ENCODE measurements around the gene AJAP1. TPM values are rescaled to one million over a fixed set of nuclear protein-coding genes. Genes with fewer than 3 reads are reported as not detected.

Gene AJAP1
- total and polyA plus RNA-seq, 10 of the 15 experiments (the other 5 are each of a cell fraction or from before 2014, with no cell fraction given) = not detected

DNA sequence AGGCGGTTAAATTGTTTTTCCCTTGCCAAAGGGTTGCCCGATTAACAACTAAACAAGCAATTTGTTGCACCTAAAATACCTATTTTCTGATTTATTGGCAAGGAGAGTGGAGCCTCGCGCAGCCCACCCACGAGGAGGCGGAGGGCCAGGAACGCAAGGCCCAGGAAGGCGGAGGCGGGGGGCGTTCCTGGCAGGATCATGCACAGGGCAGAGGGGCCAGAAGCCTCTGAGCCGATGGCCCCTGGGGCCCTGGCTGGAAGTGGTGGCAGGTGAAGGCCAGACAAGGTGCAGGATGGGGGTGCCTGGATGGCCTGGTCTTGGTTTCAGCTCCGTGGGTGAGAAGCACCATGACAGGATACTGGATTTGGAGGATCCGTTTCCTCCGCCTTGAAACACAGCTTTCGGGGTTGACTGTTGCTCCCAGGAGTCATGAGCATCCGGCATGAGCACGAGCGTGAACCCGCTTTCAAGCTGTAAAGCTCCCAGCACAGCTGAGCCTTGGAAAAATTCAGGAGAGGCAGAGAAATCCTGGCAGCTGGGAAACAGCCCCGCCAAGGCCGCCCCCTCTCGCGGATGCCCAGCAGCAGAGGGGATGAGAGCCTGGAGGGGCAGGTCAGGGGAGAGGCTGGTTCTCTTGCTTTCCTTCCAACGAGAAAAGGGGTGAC, 35.0 kb downstream of the AJAP1 start:
- ChIA-PET POLR2A (no interaction called here), RAD21 (ENCODE audit: unreplicated experiment) (no interaction called here), CTCF (interaction anchor here (0.6 kb wide), 1 partner anchor 185 kb away, joined by 3 read pairs; no protein-coding TSS in a partner anchor), SMC1A (ENCODE audit: uncharacterized antibody, unreplicated experiment) (no interaction called here)
- H3K4me3 ChIP-seq = no peak overlapping the region
- no peaks in the 10 kb centered on the region for H3K36me3 ChIP-seq (ENCODE audit: control insufficient read depth in 2 of 2, insufficient read depth in 2 of 2, low read length in 1 of 2)
- intact Hi-C loops (cut with micrococcal nuclease; ENCODE audit: unreplicated experiment) (no loop called here), in situ Hi-C loops (cut with MboI) (no loop called here)
- no peaks in the 10 kb centered on the region for H3K79me2 ChIP-seq (ENCODE audit: control insufficient read depth, insufficient read depth, low read length)
- H2AFZ ChIP-seq (ENCODE audit: control insufficient read depth, low read depth, low read length) = no peak overlapping the region
- DNase-seq (ENCODE audit: low read depth, low spot score) (no peak), ATAC-seq (no peak), FAIRE-seq (no peak)
- H3K4me1 ChIP-seq (ENCODE audit: control insufficient read depth, insufficient read depth, low read length) = no peaks in the 10 kb centered on the region
- H3K9ac ChIP-seq (ENCODE audit: control insufficient read depth, insufficient read depth, low read length) = no peak overlapping the region
- no peak overlapping the region for H3K4me2 ChIP-seq (ENCODE audit: control insufficient read depth, insufficient read depth)
- no peaks in the 10 kb centered on the region for H4K20me1 ChIP-seq (ENCODE audit: control insufficient read depth, insufficient read depth)
- no peaks in the 10 kb centered on the region for H3K9me3 ChIP-seq (replicated peaks; ENCODE audit: control insufficient read depth, insufficient read depth, low read length)
- no TSS peak for BruUV-seq (replicated peaks)
- no peak overlapping the region for H3K27ac ChIP-seq (ENCODE audit: control insufficient read depth, insufficient read depth)
- 69% methylated on average over 24 of the region's 24 CpGs for WGBS (ENCODE audit: insufficient coverage, insufficient replicate concordance, low lambda C conversion rate, missing lambda C conversion rate)
- no peaks in the 10 kb centered on the region for H3K27me3 ChIP-seq (replicated peaks in 1 of 2; ENCODE audit: control insufficient read depth in 2 of 2, insufficient read depth in 2 of 2, low read length in 1 of 2)
- TF ChIP-seq MEF2A (IDR thresholded peaks at IDR 0.05; ENCODE audit: insufficient read depth, low read depth, low read length) (no peak), PML (IDR thresholded peaks at IDR 0.05; ENCODE audit: low read length) (no peak), CHD1 (IDR thresholded peaks at IDR 0.05; ENCODE audit: low read depth, low read length) (no peak), ZNF384 (IDR thresholded peaks at IDR 0.05; ENCODE audit: borderline replicate concordance, low read depth, low read length) (no peak), ESRRA (IDR thresholded peaks at IDR 0.05; ENCODE audit: low read length) (no peak), GATAD2B (conservative IDR thresholded peaks at IDR 0.05; ENCODE audit: low read depth) (no peak), SPI1 (IDR thresholded peaks at IDR 0.05; ENCODE audit: borderline replicate concordance, insufficient read depth, low read depth, low read length) (no peak)
- TF ChIP-seq, protein P1, sequence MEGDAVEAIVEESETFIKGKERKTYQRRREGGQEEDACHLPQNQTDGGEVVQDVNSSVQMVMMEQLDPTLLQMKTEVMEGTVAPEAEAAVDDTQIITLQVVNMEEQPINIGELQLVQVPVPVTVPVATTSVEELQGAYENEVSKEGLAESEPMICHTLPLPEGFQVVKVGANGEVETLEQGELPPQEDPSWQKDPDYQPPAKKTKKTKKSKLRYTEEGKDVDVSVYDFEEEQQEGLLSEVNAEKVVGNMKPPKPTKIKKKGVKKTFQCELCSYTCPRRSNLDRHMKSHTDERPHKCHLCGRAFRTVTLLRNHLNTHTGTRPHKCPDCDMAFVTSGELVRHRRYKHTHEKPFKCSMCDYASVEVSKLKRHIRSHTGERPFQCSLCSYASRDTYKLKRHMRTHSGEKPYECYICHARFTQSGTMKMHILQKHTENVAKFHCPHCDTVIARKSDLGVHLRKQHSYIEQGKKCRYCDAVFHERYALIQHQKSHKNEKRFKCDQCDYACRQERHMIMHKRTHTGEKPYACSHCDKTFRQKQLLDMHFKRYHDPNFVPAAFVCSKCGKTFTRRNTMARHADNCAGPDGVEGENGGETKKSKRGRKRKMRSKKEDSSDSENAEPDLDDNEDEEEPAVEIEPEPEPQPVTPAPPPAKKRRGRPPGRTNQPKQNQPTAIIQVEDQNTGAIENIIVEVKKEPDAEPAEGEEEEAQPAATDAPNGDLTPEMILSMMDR (IDR thresholded peaks at IDR 0.05 in 2 of 3, conservative IDR thresholded peaks at IDR 0.05 in 1 of 3; ENCODE audit: control insufficient read depth in 2 of 3, extremely low read depth in 1 of 3, insufficient read depth in 1 of 3, low read depth in 3 of 3, low read length in 3 of 3) = no peak
- TF ChIP-seq, protein P2, sequence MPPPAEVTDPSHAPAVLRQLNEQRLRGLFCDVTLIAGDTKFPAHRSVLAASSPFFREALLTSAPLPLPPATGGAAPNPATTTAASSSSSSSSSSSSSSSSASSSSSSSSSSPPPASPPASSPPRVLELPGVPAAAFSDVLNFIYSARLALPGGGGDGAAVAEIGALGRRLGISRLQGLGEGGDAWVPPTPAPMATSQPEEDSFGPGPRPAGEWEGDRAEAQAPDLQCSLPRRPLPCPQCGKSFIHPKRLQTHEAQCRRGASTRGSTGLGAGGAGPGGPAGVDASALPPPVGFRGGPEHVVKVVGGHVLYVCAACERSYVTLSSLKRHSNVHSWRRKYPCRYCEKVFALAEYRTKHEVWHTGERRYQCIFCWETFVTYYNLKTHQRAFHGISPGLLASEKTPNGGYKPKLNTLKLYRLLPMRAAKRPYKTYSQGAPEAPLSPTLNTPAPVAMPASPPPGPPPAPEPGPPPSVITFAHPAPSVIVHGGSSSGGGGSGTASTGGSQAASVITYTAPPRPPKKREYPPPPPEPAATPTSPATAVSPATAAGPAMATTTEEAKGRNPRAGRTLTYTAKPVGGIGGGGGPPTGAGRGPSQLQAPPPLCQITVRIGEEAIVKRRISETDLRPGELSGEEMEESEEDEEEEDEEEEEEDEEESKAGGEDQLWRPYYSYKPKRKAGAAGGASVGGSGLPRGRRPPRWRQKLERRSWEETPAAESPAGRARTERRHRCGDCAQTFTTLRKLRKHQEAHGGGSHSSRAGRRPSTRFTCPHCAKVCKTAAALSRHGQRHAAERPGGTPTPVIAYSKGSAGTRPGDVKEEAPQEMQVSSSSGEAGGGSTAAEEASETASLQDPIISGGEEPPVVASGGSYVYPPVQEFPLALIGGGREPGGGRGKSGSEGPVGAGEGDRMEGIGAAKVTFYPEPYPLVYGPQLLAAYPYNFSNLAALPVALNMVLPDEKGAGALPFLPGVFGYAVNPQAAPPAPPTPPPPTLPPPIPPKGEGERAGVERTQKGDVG (CRISPR knock-in tag; IDR thresholded peaks at IDR 0.05) = no peak
- TF ChIP-seq, protein P3, sequence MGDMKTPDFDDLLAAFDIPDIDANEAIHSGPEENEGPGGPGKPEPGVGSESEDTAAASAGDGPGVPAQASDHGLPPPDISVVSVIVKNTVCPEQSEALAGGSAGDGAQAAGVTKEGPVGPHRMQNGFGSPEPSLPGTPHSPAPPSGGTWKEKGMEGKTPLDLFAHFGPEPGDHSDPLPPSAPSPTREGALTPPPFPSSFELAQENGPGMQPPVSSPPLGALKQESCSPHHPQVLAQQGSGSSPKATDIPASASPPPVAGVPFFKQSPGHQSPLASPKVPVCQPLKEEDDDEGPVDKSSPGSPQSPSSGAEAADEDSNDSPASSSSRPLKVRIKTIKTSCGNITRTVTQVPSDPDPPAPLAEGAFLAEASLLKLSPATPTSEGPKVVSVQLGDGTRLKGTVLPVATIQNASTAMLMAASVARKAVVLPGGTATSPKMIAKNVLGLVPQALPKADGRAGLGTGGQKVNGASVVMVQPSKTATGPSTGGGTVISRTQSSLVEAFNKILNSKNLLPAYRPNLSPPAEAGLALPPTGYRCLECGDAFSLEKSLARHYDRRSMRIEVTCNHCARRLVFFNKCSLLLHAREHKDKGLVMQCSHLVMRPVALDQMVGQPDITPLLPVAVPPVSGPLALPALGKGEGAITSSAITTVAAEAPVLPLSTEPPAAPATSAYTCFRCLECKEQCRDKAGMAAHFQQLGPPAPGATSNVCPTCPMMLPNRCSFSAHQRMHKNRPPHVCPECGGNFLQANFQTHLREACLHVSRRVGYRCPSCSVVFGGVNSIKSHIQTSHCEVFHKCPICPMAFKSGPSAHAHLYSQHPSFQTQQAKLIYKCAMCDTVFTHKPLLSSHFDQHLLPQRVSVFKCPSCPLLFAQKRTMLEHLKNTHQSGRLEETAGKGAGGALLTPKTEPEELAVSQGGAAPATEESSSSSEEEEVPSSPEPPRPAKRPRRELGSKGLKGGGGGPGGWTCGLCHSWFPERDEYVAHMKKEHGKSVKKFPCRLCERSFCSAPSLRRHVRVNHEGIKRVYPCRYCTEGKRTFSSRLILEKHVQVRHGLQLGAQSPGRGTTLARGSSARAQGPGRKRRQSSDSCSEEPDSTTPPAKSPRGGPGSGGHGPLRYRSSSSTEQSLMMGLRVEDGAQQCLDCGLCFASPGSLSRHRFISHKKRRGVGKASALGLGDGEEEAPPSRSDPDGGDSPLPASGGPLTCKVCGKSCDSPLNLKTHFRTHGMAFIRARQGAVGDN (IDR thresholded peaks at IDR 0.05) = no peak
- TF ChIP-seq, protein P4, sequence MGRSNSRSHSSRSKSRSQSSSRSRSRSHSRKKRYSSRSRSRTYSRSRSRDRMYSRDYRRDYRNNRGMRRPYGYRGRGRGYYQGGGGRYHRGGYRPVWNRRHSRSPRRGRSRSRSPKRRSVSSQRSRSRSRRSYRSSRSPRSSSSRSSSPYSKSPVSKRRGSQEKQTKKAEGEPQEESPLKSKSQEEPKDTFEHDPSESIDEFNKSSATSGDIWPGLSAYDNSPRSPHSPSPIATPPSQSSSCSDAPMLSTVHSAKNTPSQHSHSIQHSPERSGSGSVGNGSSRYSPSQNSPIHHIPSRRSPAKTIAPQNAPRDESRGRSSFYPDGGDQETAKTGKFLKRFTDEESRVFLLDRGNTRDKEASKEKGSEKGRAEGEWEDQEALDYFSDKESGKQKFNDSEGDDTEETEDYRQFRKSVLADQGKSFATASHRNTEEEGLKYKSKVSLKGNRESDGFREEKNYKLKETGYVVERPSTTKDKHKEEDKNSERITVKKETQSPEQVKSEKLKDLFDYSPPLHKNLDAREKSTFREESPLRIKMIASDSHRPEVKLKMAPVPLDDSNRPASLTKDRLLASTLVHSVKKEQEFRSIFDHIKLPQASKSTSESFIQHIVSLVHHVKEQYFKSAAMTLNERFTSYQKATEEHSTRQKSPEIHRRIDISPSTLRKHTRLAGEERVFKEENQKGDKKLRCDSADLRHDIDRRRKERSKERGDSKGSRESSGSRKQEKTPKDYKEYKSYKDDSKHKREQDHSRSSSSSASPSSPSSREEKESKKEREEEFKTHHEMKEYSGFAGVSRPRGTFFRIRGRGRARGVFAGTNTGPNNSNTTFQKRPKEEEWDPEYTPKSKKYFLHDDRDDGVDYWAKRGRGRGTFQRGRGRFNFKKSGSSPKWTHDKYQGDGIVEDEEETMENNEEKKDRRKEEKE (IDR thresholded peaks at IDR 0.05) = no peak
